Measurements from ENCODE around the gene CIAO2B.

The CIAO2B gene

GRCh38 chr16:66944054-66944441, 9.8 kb upstream of the CIAO2B start:
- peaks cover 27% of the 10 kb centered on the region for H3K27me3 ChIP-seq
- H3K4me1 ChIP-seq (ENCODE audit: control insufficient read depth in 1 of 2, insufficient read depth in 1 of 2, low read depth in 1 of 2, low read length in 1 of 2), result peaks cover 18 to 21% of the 10 kb centered on the region in 2 experiments
- H3K27ac ChIP-seq, result no peak overlapping the region
- H3K9me3 ChIP-seq, result no peaks in the 10 kb centered on the region
- no peak overlapping the region for H3K4me3 ChIP-seq (ENCODE audit: low read depth in 1 of 2, low read length in 1 of 2)
- peaks cover 50% of the 10 kb centered on the region for H3K36me3 ChIP-seq
- TF ChIP-seq CTCF (IDR thresholded peaks at IDR 0.05), result no peak

GRCh38 chr16:66943426-66944053, 9.3 kb upstream of the CIAO2B start:
- no peaks in the 10 kb centered on the region for H3K9me3 ChIP-seq
- peaks cover 55% of the 10 kb centered on the region for H3K36me3 ChIP-seq
- H3K4me1 ChIP-seq (ENCODE audit: control insufficient read depth in 1 of 2, insufficient read depth in 1 of 2, low read depth in 1 of 2, low read length in 1 of 2), result peaks cover 16% of the 10 kb centered on the region in 2 experiments
- H3K4me3 ChIP-seq (ENCODE audit: low read depth in 1 of 2, low read length in 1 of 2), result no peak overlapping the region
- TF ChIP-seq CTCF (IDR thresholded peaks at IDR 0.05), result no peak
- no peak overlapping the region for H3K27ac ChIP-seq
- peaks cover 22% of the 10 kb centered on the region for H3K27me3 ChIP-seq

GRCh38 chr16:66942981-66943380, 8.8 kb upstream of the CIAO2B start:
- H3K4me1 ChIP-seq (ENCODE audit: control insufficient read depth in 1 of 2, insufficient read depth in 1 of 2, low read depth in 1 of 2, low read length in 1 of 2), result peaks cover 10 to 11% of the 10 kb centered on the region in 2 experiments
- H3K36me3 ChIP-seq, result peaks cover 61% of the 10 kb centered on the region
- no peak overlapping the region for H3K27ac ChIP-seq
- H3K4me3 ChIP-seq (ENCODE audit: low read depth in 1 of 2, low read length in 1 of 2), result no peak overlapping the region
- H3K27me3 ChIP-seq, result peaks cover 16% of the 10 kb centered on the region
- H3K9me3 ChIP-seq, result no peaks in the 10 kb centered on the region
- TF ChIP-seq CTCF (IDR thresholded peaks at IDR 0.05), result no peak

- Histone ChIP-seq H3K4me1 (ENCODE audit: control insufficient read depth in 1 of 2, insufficient read depth in 1 of 2, low read depth in 1 of 2, low read length in 1 of 2) (peaks cover 8 to 10% of the 10 kb centered on the region in 2 experiments), H3K36me3 (peaks cover 61% of the 10 kb centered on the region), H3K4me3 (ENCODE audit: low read depth in 1 of 2, low read length in 1 of 2) (no peak overlapping the region), H3K27ac (no peak overlapping the region), H3K9me3 (no peaks in the 10 kb centered on the region), H3K27me3 (no peaks in the 10 kb centered on the region)
- TF ChIP-seq CTCF (IDR thresholded peaks at IDR 0.05), result no peak
Observed at GRCh38 chr16:66940236-66940635, 6.0 kb upstream of the CIAO2B start.

GRCh38 chr16:66939366-66939765, 5.2 kb upstream of the CIAO2B start:
- Histone ChIP-seq H3K27ac (no peak overlapping the region), H3K9me3 (no peaks in the 10 kb centered on the region), H3K27me3 (no peaks in the 10 kb centered on the region), H3K4me1 (ENCODE audit: control insufficient read depth in 1 of 2, insufficient read depth in 1 of 2, low read depth in 1 of 2, low read length in 1 of 2) (peaks cover 12 to 13% of the 10 kb centered on the region in 2 experiments), H3K36me3 (peaks cover 61% of the 10 kb centered on the region), H3K4me3 (ENCODE audit: low read depth in 1 of 2, low read length in 1 of 2) (no peak overlapping the region)
- no peak for TF ChIP-seq CTCF (IDR thresholded peaks at IDR 0.05)
